Parathyroid adenoma (tissue), 2 donors: ENCODE measurements around the gene ERLEC1.

Experiments
- H2AFZ ChIP-seq: fragments of 300-600 bp; sonication (generic); one replicate; pipeline ENCODE4 v1.7.0; 2017; ENCODE audit warnings: antibody characterized with exemption, mild to moderate bottlenecking
- H3K27ac ChIP-seq: fragments of 300-600 bp; sonication (generic); one replicate; pipeline ENCODE4 v1.7.0; 2017
- H3K27me3 ChIP-seq: fragments of 300-600 bp; sonication (generic); one replicate; pipeline ENCODE4 v1.7.0; 2017; ENCODE audit warnings: low read length; ENCODE audit not compliant: control insufficient read depth, insufficient read depth
- H3K36me3 ChIP-seq: fragments of 300-600 bp; sonication (generic); one replicate; pipeline ENCODE4 v1.7.0; 2017; ENCODE audit warnings: low read length; ENCODE audit not compliant: control insufficient read depth, insufficient read depth
- H3K4me1 ChIP-seq: fragments of 300-600 bp; sonication (generic); one replicate; pipeline ENCODE4 v1.7.0; 2017; ENCODE audit warnings: control low read depth
- H3K4me2 ChIP-seq: fragments of 300-600 bp; sonication (generic); one replicate; pipeline ENCODE4 v1.7.0; 2017; ENCODE audit warnings: low read length
- H3K4me3 ChIP-seq: fragments of 300-600 bp; sonication (generic); one replicate; pipeline ENCODE4 v1.7.0; 2017; ENCODE audit warnings: low read depth, low read length
- H3K79me2 ChIP-seq: fragments of 300-600 bp; sonication (generic); one replicate; pipeline ENCODE4 v1.7.0; 2017; ENCODE audit warnings: control low read depth
- H3K9ac ChIP-seq: fragments of 300-600 bp; sonication (generic); one replicate; pipeline ENCODE4 v1.7.0; 2017; ENCODE audit warnings: mild to moderate bottlenecking
- H3K9me3 ChIP-seq: fragments of 300-600 bp; sonication (generic); one replicate; pipeline ENCODE4 v1.7.0; 2017; ENCODE audit warnings: low read length; ENCODE audit not compliant: control insufficient read depth
- CTCF ChIP-seq: fragments of 300-600 bp; sonication (generic); IDR thresholded peaks from one replicate; pipeline ENCODE4 v1.7.0; 2017; ENCODE audit warnings: antibody characterized with exemption, mild to moderate bottlenecking
- donor health status: primary hyperparathyroidism.

The ERLEC1 gene

GRCh38 chr2:53801547-53801946 lies 14.7 kb downstream of the ERLEC1 start:
- Histone ChIP-seq H3K9me3 (no peaks in the 10 kb centered on the region), H3K27ac (no peak overlapping the region), H3K9ac (no peak overlapping the region), H3K36me3 (no peaks in the 10 kb centered on the region), H3K4me1 (no peaks in the 10 kb centered on the region), H3K4me2 (no peak overlapping the region), H2AFZ (no peak overlapping the region), H3K79me2 (no peaks in the 10 kb centered on the region), H3K27me3 (no peaks in the 10 kb centered on the region), H3K4me3 (no peak overlapping the region)
- no peak for TF ChIP-seq CTCF

GRCh38 chr2:53802617-53803151 lies 15.8 kb downstream of the ERLEC1 start:
- H2AFZ ChIP-seq: no peak overlapping the region
- no peaks in the 10 kb centered on the region for H3K79me2 ChIP-seq
- H3K9me3 ChIP-seq: no peaks in the 10 kb centered on the region
- H3K4me1 ChIP-seq: no peaks in the 10 kb centered on the region
- no peaks in the 10 kb centered on the region for H3K27me3 ChIP-seq
- no peak for TF ChIP-seq CTCF
- H3K4me3 ChIP-seq: no peak overlapping the region
- no peak overlapping the region for H3K27ac ChIP-seq
- no peaks in the 10 kb centered on the region for H3K36me3 ChIP-seq
- H3K4me2 ChIP-seq: no peak overlapping the region
- no peak overlapping the region for H3K9ac ChIP-seq

GRCh38 chr2:53811601-53812000 lies 24.8 kb downstream of the ERLEC1 start:
- Histone ChIP-seq H2AFZ (no peak overlapping the region), H3K36me3 (no peaks in the 10 kb centered on the region), H3K4me2 (no peak overlapping the region), H3K27ac (no peak overlapping the region), H3K9me3 (no peaks in the 10 kb centered on the region), H3K4me3 (no peak overlapping the region), H3K4me1 (peaks cover 5% of the 10 kb centered on the region), H3K79me2 (no peaks in the 10 kb centered on the region), H3K9ac (no peak overlapping the region), H3K27me3 (no peaks in the 10 kb centered on the region)
- TF ChIP-seq CTCF: no peak

- Histone ChIP-seq H3K36me3 (no peaks in the 10 kb centered on the region), H3K4me2 (no peak overlapping the region), H3K9me3 (no peaks in the 10 kb centered on the region), H3K79me2 (no peaks in the 10 kb centered on the region), H2AFZ (no peak overlapping the region), H3K4me1 (peaks cover 5% of the 10 kb centered on the region), H3K27me3 (no peaks in the 10 kb centered on the region), H3K27ac (no peak overlapping the region), H3K4me3 (no peak overlapping the region), H3K9ac (no peak overlapping the region)
- TF ChIP-seq CTCF: no peak
Measured at GRCh38 chr2:53813151-53813550, 26.3 kb downstream of the ERLEC1 start.

- Histone ChIP-seq H3K4me2 (no peak overlapping the region), H3K9ac (no peak overlapping the region), H3K4me1 (no peaks in the 10 kb centered on the region), H3K27me3 (no peaks in the 10 kb centered on the region), H3K27ac (no peak overlapping the region), H3K4me3 (no peak overlapping the region), H2AFZ (no peak overlapping the region), H3K9me3 (no peaks in the 10 kb centered on the region), H3K79me2 (no peaks in the 10 kb centered on the region), H3K36me3 (no peaks in the 10 kb centered on the region)
- no peak for TF ChIP-seq CTCF
Measured at GRCh38 chr2:53818854-53819435, 32.1 kb downstream of the ERLEC1 start.
